ENCODE data around the gene CCL7. TPM values are rescaled to one million over a fixed set of nuclear protein-coding genes. Genes with fewer than 3 reads are reported as not detected.

CCL7 gene
- total and polyA plus RNA-seq, 4 donors = not detected

DNA sequence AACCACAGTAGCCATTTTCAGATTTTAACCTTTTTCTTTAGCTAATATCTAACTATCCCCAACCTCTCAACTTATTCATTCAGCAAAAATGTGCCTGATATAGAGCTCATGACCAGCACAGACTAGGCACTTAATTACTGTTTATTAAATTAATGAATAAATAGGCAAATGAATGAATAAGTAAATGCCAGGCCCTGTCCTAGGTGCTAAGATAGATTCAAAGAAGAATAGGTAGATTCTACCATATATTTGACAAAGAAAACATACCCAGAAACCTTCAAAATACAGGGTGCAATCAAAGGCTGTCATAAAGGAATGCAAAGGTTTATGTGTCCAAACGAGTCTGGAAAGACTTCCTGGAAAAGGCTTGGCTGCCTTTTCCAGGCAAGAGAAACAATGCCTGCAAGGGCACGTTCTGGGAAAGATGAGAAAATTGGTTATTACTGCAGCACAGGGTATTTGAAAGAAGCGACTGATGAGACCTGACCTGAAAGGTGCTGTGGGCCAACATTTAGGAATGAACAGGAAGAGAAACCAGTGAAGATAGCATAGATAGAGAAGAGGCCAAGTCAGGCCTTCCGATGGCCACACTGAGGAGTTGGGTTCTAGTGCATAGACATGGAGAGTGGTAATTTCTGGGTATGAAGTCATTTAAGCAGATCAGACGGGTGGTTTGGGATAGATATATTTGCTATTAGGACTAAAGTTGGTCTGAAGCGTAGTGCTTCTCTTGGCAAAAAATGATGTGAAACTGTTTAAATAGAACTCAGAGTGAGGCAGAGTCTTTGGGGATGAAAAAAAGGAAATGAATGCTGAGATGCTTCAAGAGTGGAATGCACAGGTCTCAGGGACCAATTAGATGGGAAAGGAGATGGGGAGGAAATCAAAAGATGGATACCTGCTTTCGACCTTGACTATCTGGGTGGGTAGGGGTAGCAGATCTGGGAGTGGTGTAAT lies 26.4 kb upstream of the CCL7 start (continued):
- TF ChIP-seq YY1 (IDR thresholded peaks at IDR 0.05) (no peak), FOXA2 (IDR thresholded peaks at IDR 0.05) (no peak), HNF4A (conservative IDR thresholded peaks at IDR 0.05) (no peak)

DNA sequence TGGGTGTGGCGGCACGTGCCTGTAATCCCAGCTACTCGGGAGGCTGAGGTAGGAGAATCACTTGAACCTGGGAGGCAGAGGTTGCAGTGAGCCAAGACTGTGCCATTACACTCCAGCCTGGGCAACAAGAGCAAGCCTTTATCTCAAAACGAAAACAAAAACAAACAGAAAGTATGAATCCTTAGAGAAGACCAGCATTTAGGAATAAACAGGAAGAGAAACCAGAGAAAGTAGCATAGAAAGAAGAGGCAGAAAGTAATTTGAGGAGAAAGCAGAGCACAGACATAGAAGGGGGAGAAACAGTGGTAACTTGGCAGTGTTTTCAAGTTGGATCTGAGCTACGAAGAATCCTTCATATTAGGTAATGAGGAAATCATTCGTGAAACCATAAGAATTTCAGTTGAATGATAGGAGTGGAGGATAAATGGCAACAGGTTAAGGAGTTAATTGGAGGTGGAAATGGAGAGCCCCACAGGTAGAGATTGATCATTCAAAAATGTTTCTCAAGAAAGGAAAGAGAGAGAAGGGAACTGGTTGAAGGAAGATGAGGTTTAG lies 24.6 kb upstream of the CCL7 start:
- 69% methylated on average over 6 of the region's 6 CpGs for WGBS
- H3K27ac ChIP-seq (ENCODE audit: low read depth in 1 of 2, low read length in 2 of 2) = no peak overlapping the region
- TF ChIP-seq YY1 (IDR thresholded peaks at IDR 0.05) (no peak), RXRA (IDR thresholded peaks at IDR 0.05) (no peak), HNF4A (conservative IDR thresholded peaks at IDR 0.05) (no peak), TAF1 (conservative IDR thresholded peaks at IDR 0.05) (no peak), RAD21 (IDR thresholded peaks at IDR 0.05) (no peak), GABPA (IDR thresholded peaks at IDR 0.05 in 1 of 2, conservative IDR thresholded peaks at IDR 0.05 in 1 of 2) (no peak), NR2F2 (IDR thresholded peaks at IDR 0.05) (no peak), ATF3 (IDR thresholded peaks at IDR 0.05) (no peak), EGR1 (IDR thresholded peaks at IDR 0.05; ENCODE audit: low read depth in 2 of 2) (no peak)
- TF ChIP-seq, protein P1, sequence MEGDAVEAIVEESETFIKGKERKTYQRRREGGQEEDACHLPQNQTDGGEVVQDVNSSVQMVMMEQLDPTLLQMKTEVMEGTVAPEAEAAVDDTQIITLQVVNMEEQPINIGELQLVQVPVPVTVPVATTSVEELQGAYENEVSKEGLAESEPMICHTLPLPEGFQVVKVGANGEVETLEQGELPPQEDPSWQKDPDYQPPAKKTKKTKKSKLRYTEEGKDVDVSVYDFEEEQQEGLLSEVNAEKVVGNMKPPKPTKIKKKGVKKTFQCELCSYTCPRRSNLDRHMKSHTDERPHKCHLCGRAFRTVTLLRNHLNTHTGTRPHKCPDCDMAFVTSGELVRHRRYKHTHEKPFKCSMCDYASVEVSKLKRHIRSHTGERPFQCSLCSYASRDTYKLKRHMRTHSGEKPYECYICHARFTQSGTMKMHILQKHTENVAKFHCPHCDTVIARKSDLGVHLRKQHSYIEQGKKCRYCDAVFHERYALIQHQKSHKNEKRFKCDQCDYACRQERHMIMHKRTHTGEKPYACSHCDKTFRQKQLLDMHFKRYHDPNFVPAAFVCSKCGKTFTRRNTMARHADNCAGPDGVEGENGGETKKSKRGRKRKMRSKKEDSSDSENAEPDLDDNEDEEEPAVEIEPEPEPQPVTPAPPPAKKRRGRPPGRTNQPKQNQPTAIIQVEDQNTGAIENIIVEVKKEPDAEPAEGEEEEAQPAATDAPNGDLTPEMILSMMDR (IDR thresholded peaks at IDR 0.05; ENCODE audit: low read depth, low read length, missing input control) = no peak

GRCh38 chr17:34246446-34246845 lies 23.6 kb upstream of the CCL7 start:
- Histone ChIP-seq H3K9ac (ENCODE audit: low read depth in 1 of 2, low read length in 2 of 2) (no peak overlapping the region), H3K36me3 (ENCODE audit: control insufficient read depth in 4 of 4, insufficient read depth in 3 of 4, low read depth in 1 of 4, low read length in 3 of 4) (no peaks in the 10 kb centered on the region), H3K27me3 (ENCODE audit: control insufficient read depth in 4 of 4, insufficient read depth in 4 of 4, low read length in 3 of 4) (no peaks in the 10 kb centered on the region), H3K9me3 (ENCODE audit: control insufficient read depth in 4 of 4, low read length in 3 of 4) (no peaks in the 10 kb centered on the region), H3K4me1 (ENCODE audit: control insufficient read depth in 4 of 4, insufficient read depth in 4 of 4, low read length in 3 of 4) (peaks cover 0 to 9% (median 4%) of the 10 kb centered on the region in 4 donors), H3K4me3 (ENCODE audit: low read depth in 1 of 3, low read length in 3 of 3) (no peak overlapping the region), H3K27ac (ENCODE audit: low read depth in 1 of 2, low read length in 2 of 2) (no peak overlapping the region)
- TF ChIP-seq HNF4A (conservative IDR thresholded peaks at IDR 0.05) = no peak
- TF ChIP-seq HNF4G (IDR thresholded peaks at IDR 0.05) = no peak
- DNase-seq (ENCODE audit: low spot score) = no peak
- WGBS = 84% methylated on average over 1 of the region's 1 CpG

More for the DNA sequence above, 24.6 kb upstream of the CCL7 start:
- Histone ChIP-seq H3K9ac (ENCODE audit: low read depth in 1 of 2, low read length in 2 of 2) (no peak overlapping the region), H3K4me3 (ENCODE audit: low read depth in 1 of 3, low read length in 3 of 3) (no peak overlapping the region), H3K4me1 (ENCODE audit: control insufficient read depth in 4 of 4, insufficient read depth in 4 of 4, low read length in 3 of 4) (peaks cover 0 to 9% (median 6%) of the 10 kb centered on the region in 4 donors), H3K9me3 (ENCODE audit: control insufficient read depth in 4 of 4, low read length in 3 of 4) (no peaks in the 10 kb centered on the region), H3K27me3 (ENCODE audit: control insufficient read depth in 4 of 4, insufficient read depth in 4 of 4, low read length in 3 of 4) (no peaks in the 10 kb centered on the region), H3K36me3 (ENCODE audit: control insufficient read depth in 4 of 4, insufficient read depth in 3 of 4, low read depth in 1 of 4, low read length in 3 of 4) (no peaks in the 10 kb centered on the region)
- DNase-seq (ENCODE audit: low spot score) = no peak

DNA sequence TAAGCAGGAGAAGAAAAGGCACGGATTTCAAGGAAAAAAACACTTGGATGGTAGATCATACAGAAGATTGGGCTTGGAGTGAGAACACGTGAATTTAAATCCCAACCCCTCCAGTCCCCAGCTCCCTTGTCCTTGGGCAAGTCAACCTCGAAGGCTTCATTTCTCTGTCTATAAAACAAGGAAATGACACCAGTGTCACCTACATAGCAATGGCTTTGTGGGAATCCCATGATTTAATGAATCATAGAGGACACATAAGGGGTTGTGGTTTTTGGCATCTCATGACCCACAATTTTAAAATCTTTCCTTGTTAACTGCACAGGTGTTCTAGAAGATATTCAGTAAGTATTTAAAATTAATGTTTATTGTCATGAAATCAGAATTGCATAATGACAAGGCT lies 23.1 kb upstream of the CCL7 start:
- Histone ChIP-seq H3K36me3 (ENCODE audit: control insufficient read depth in 4 of 4, insufficient read depth in 3 of 4, low read depth in 1 of 4, low read length in 3 of 4) (no peaks in the 10 kb centered on the region), H3K9me3 (ENCODE audit: control insufficient read depth in 4 of 4, low read length in 3 of 4) (no peaks in the 10 kb centered on the region), H3K27ac (ENCODE audit: low read depth in 1 of 2, low read length in 2 of 2) (no peak overlapping the region), H3K27me3 (ENCODE audit: control insufficient read depth in 4 of 4, insufficient read depth in 4 of 4, low read length in 3 of 4) (no peaks in the 10 kb centered on the region), H3K4me3 (ENCODE audit: low read depth in 1 of 3, low read length in 3 of 3) (no peak overlapping the region), H3K4me1 (ENCODE audit: control insufficient read depth in 4 of 4, insufficient read depth in 4 of 4, low read length in 3 of 4) (peaks cover 0 to 6% (median under 1%) of the 10 kb centered on the region in 4 donors), H3K9ac (ENCODE audit: low read depth in 1 of 2, low read length in 2 of 2) (no peak overlapping the region)
- 75% methylated on average over 3 of the region's 3 CpGs for WGBS
- no peak for DNase-seq (ENCODE audit: low spot score)
- TF ChIP-seq ATF3 (IDR thresholded peaks at IDR 0.05) = no peak
- TF ChIP-seq SP1 (IDR thresholded peaks at IDR 0.05) = no peak
- TF ChIP-seq RAD21 (IDR thresholded peaks at IDR 0.05) = no peak
- TF ChIP-seq, protein P2, sequence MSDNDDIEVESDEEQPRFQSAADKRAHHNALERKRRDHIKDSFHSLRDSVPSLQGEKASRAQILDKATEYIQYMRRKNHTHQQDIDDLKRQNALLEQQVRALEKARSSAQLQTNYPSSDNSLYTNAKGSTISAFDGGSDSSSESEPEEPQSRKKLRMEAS (IDR thresholded peaks at IDR 0.05) = no peak
- no peak for TF ChIP-seq REST (IDR thresholded peaks at IDR 0.05)
- TF ChIP-seq, protein P3, sequence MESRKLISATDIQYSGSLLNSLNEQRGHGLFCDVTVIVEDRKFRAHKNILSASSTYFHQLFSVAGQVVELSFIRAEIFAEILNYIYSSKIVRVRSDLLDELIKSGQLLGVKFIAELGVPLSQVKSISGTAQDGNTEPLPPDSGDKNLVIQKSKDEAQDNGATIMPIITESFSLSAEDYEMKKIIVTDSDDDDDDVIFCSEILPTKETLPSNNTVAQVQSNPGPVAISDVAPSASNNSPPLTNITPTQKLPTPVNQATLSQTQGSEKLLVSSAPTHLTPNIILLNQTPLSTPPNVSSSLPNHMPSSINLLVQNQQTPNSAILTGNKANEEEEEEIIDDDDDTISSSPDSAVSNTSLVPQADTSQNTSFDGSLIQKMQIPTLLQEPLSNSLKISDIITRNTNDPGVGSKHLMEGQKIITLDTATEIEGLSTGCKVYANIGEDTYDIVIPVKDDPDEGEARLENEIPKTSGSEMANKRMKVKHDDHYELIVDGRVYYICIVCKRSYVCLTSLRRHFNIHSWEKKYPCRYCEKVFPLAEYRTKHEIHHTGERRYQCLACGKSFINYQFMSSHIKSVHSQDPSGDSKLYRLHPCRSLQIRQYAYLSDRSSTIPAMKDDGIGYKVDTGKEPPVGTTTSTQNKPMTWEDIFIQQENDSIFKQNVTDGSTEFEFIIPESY (IDR thresholded peaks at IDR 0.05) = no peak
- no peak for TF ChIP-seq FOXA2 (IDR thresholded peaks at IDR 0.05)
- TF ChIP-seq EGR1 (IDR thresholded peaks at IDR 0.05; ENCODE audit: low read depth in 2 of 2) = no peak

Measured in liver (tissue), 9 donors.